DMS53 treated with DMSO at 0.1 percent for 48 hours (cell line): Measurements from ENCODE around the gene PCGF1.
"Not testable (repeated sequence)": the region's sequence is repeated elsewhere in the genome, so short reads cannot be mapped to it uniquely, and the experiment has no call there.

Experiments used
- DNase-seq: peaks from one replicate; lab custom pipeline; 2025; ENCODE audit not compliant: unreplicated experiment; lab: John Stamatoyannopoulos, UW

PCGF1 gene

DNA sequence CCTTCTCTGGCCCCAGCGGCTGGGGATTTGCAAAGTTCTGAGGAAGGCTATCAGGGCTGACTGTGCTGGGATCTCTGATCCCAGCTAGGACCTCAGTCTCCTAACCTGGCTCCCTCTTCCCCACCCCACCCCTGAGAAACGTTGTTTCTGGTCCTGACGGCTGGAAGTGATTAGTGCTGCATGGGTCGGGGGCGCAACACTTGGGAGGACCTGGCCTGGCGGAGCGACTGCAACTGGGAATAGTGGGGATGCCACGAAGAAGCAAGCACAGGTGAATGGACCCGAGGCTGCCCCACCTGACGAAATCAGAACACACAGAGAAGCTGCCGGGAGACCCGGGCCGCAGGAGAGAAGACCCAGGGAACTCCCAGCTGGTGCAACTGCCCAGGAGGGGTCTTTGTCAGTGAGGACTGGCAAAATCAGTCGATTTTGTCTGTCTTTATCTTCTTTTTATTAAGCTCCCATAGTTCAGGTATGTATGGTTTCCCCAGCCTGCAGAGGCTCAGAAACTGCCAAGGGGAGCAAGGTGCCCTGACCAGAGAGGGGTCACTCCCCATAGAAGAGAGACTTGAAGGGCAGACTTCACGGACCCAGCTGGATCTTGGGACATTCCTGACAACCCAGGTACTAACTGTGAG lies 7.4 kb downstream of the PCGF1 start:
- DNase-seq = no peak

DNA sequence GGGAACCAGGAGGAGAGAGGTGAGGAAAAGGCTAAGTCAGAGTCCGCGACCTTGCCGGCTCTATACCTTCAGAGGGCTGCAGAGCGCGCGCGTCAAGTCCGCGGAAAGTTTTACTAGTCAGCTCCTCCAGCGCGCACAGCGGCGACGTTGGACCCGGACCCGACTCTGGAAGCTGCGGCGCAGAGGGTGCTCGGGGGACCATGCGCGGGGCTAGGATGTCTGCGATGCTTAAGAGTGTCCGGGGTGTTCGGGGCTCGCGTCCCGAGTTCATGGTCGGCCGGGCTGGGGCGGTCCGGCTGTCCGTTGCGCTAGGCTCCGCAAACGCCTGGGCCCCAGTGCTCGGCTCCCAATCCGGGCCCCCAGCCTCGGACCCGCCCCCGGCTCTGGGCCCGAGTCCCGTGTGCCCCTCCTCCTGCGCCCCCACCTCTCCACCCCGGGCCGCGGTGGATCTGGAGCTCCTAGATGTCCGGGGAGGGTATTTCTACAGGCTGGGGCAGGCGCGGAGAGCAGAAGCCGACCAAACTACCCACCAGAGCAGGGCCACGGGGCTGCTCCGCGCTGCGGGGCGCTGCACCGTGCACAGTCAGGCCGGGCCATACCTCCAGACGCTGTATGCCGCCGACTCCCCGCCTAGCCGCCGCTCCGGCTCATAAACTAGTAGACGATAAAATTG lies 8.1 kb downstream of the PCGF1 start, which contains the start of gene LBX2:
TSS of gene LBX2 (minus strand) at position 337 of the 673 bp plus-strand sequence. CDS start at position 271, 66 bp downstream.
- DNase-seq = no peak

DNA sequence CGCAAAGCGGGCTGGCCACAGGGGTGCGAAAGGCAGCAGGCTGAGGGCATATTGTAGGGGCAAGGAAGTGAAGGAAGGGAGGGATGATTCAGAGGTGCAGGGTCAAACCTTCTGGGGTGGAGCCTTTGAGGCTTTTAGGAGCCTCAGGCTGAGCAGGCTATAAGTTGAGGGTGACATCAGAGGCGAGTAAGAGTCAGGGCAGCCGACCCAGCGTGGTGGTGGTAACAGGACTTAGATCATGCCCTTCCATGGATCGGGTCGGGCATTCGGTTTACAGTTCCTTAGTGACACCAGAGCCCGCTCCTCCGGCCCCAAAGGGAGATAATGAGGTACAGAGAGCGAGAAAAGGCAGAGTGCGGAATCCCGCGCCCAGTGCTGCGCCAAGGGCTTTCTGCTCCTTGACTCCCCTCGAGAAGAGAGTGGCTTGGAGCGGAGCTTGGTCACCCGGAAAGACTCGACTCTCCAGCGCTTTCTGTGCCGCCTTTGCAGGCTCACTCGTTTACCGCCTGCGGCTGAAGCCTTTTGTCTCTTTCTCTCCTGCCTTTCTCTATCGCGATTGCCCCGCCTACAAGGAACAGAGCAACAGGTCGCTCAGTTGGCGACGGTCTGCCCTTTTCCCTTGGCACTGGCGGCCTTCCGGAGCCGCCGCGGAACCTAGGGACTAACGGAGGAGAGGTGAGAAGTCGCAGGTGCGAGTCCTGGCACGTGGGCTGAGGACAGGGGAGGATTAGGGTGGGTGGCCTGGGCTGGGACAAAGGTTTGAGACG lies 8.8 kb downstream of the PCGF1 start:
- DNase-seq = no peak

DNA sequence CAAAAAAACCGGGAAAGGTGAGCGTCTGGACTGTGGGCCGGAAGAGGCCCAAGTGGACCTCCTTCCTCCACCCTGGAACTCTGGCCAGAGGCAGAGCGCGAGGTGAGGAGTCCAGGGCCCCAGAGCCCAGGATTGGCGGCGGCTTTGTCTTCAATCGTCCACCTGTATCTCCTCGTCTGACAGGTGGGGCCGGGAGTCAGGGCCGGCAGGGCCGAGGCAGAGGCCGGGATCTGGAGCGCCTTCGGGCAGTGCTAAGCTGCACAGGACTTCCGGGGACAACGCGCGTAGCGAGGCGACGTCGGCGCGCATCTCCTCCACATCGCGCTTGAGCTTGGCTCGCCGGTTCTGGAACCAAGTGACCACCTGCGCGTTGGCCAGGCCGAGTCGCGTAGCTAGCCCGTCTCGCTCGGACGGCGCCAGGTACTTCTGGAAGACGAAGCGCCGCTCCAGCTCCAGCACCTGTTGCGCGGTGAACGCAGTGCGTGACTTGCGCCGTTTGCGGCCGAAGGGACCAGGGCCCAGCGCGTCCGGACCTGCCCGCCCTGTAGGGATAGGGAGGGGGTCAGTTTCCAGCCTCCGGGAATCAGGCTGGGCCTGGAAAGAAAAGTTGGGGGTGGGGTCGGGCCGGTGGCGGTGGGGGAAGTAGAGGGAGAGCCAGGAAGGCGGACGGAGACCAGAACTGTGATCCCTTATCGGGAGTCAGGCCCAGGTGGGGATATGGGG lies 9.6 kb downstream of the PCGF1 start:
- peak; percentile 59 for DNase-seq

DNA sequence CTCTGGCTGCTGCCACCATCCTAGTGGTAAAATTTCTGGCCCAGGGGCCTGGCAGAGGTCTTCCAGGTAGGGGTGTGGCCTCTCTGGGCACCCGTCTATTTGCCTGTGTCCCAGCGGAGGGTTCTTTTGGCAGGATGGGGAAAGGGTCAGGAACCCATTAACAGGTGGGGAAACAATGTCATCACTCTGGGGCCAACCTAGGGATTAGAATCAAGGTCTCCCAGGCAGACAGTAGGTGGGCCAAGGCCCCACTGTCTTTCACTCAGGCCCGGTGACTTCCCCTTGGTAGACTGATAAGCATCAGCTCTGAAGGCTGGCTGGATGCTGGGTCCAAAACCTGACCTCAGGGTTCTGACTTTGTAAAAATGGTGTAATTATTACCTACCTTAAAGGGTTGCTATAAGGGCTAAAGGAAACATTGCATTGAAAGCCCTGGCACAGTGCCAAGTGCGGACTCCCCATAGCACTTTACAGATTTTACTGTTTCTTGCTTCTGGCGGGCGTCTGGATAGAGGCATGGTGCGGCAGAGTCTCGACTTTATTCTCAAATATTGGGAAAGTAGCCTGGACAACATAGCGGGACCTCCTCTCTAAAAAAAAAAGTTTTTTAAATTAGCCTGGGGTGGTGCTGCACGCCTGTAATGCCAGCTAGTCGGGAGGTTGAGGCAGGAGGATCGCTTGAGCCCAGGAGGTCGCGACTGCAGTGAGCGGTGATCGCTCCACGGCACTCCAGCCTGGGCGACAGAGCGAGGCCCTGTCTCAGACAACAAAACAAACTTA lies 10.3 kb downstream of the PCGF1 start:
- no peak for DNase-seq

DNA sequence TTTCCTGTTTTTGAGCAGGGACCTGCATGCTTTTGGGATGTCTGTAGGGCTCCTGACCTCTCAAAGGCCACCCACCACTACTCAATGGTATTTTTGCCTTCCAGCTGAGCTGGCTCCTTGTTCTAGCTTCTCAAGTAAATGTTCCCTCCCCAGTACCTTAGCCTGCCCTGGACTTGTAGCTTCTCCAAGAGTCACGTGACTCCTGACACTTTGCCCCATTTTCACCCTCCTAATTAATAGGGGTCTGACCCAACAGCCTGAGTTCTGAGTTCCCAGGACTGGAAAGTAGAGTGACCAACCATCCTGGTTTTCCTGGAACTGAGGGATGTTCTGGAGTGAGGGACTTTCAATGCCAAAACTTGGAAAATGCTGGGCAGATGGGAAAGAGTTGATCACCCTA lies 12.1 kb downstream of the PCGF1 start:
- no peak for DNase-seq

DNA sequence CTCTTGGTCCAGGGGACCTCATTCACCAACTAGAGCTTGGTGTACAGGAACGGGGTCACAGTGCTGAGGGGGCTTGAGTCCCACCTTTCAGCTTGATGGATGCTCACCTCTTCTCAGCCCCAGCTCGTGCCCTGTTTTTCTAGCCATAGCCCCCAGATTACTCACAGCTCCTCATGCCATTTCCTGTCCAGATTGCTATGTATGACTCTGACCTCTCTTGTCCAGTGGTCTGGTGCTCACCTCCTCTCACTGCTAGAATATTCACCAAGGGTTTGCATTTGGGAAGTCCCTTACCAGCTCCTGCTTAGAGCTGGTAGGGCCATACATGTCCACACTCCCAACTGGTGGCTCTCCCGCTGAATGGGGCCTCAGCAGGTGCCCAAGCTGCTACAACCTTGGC lies 13.9 kb downstream of the PCGF1 start:
- no peak for DNase-seq

DNA sequence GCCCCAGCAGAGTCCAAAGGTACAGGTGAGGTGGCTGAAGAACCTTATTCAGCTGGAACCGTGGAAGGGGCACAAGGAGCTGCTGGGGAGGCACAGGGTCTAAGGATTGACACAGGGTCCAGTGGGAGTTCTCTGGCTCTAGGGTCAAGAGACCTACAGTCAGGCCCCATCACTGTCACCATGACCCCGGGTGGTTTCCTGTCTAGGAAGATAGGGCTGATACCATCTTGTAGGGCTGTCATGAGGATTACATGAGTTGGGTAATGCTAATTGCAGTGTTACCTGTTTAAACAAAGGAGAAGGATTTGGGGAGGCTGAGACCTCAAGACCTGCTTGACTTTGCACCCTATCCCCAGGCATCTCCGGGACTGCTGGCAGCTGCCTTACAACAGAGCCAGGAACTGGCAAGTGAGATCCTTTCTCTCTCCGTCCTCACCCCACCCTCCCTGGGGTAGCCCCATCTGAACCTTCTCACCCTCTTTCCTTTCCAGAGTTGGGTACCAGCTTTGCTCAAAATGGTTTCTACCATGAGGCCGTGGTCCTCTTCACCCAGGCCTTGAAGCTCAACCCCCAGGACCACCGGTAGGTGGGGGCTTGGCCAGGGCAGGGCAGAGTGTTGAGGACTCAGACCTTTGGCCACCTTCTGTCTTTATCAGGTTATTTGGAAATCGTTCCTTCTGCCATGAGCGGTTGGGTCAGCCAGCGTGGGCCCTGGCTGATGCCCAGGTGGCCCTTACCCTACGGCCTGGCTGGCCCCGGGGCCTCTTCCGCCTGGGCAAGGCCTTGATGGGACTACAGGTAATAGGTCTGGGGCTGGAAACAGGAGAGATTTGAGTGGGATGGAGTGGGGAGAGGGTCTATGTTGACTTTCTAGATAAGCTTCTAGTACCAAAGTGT lies 15.6 kb downstream of the PCGF1 start:
- DNase-seq = no peak

DNA sequence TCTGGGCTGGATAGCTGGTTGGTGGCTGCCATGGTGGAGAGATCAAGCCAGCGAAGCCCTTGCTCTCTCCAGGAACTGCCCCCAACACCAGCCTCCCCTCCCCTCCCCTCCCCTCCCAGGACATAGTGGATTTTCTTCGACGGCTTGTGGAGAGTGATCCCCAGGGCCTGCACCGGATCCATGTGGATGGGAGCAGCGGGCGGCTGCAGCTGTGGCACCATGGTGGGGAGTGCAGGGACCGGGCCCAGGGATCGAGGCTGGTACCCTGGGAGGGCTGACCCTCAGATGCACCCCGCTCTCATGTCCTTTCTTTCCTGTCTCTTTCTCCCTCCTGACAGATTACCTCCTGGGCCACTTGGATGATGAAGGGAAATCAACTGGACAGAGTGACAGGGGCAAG lies 17.6 kb downstream of the PCGF1 start:
- no peak for DNase-seq

DNA sequence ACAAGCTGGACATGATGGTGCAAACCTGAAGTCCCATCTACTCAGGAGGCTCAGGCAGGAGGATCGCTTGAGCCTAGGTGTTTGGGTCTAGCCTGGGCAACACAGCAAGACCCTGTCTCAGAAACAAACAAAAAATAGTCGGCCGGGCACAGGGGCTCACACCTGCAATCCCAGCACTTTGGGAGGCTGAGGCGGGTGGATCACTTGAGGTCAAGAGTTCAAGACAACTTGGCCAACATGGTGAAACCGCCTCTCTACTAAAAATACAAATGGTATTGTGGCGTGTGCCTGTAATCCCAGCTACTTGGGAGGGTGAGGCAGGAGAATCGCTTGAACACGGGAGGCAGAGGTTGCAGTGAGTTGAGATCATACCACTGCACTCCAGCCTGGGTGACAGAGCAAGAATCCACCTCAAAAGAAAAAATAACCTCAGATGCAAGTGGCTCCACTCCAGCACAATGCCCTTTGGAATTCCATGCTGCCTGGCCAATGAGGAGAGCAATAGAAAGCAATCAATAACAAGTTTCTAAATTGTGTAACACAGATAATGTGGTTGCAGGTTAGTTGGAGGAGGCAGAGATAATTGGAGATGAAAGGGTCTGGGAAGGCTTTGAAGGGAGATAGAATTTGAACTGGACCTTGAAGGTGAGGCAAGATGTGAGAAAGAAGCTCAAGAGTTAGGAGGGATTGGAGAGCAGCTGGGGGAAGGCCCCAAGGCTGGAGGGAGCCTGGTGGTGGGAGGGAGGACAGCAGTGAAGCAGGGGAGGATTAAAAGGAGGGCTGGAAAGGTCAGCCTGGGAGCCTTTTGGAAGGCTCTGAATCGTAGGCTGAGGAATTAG lies 18.6 kb downstream of the PCGF1 start:
- no peak for DNase-seq

DNA sequence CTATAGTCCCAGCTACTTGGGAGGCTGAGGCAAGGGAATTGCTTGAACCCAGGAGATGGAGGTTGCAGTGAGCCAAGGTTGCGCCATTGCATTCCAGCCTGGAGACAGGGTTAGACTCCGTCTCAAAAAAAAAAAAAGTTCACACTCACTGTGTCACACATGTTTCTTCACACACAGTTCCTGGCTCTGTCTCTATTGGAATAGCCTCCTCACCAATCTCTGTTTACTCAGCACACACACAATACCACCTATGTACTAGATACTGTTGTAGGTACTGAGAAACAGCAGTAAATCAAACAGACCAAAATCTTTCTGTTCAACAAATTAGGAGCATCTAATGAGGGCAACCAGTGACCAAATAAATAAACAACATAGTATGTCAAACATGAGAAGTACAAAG lies 21.4 kb downstream of the PCGF1 start:
- DNase-seq = no peak

DNA sequence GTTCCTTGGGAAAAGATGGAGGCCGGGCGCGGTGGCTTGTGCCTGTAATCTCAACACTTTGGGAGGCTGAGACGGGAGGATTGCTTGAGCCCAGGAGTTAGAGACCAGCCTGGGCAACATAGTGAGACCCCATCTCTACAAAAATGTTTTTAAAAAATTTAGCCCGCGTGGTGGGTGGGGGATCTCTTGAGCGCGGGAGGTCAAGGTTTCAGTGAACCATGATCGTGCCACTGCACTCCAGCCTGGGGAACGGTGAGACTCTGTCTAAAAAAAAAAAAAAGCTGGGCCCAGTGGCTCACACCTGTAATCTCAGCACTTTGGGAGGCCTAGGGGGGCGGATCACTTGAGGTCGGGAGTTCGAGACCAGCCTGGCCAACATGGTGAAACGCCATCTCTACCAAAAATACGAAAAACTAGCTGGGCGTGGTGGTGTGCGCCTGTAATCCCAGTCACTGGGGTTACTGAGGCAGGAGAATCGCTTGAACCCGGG lies 23.8 kb downstream of the PCGF1 start:
- not testable (repeated sequence) for DNase-seq

DNA sequence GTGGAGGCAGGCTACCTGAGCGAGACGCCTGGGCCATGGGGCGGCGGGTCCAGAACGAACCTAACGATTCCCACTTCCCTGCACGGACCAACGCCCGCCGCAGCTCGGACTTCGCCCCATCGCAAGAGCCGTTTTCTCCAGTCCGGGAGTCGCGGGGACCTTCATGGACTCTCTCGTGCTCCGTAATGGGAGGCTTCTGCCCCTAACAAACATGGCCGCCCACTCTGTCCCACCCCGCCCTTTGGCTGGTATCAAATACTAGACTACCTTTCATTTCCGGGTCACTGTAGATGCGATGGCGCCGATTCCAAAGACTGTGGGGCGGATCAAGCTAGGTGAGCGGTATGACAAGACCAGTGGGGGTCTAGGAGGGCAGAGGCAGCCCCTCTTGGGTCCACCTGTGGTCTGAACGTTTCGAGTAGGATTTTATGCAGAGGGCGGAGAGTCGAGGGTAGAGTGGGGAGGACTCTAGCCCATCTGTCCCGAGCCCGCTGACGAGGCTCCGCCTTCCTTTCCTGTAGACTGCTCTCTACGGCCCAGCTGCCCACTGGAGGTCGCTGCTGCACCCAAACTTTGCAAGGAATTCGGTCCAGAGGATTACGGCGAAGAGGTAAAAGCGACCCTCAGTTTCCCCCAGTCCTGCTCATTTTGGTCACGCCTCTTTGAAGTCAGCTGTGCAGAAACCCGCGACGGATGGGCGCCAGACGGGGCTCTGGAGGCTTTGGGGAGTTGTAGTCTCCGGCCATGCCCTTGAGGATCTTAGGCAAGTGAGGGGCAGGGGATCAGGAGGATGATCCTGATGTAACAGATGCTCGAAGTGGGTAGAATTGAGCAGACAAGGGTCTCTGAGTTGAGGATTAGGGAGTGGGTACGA lies 24.5 kb downstream of the PCGF1 start, which contains the start of the genes CCDC142 and TTC31:
TSS of gene CCDC142 (minus strand) at position 198 of the 874 bp plus-strand sequence. CDS start at position 37, 161 bp downstream.
TSS of gene TTC31 (plus strand) at position 281 of the 874 bp plus-strand sequence. CDS start at position 296, 15 bp downstream.
- DNase-seq = peak; percentile 95

DNA sequence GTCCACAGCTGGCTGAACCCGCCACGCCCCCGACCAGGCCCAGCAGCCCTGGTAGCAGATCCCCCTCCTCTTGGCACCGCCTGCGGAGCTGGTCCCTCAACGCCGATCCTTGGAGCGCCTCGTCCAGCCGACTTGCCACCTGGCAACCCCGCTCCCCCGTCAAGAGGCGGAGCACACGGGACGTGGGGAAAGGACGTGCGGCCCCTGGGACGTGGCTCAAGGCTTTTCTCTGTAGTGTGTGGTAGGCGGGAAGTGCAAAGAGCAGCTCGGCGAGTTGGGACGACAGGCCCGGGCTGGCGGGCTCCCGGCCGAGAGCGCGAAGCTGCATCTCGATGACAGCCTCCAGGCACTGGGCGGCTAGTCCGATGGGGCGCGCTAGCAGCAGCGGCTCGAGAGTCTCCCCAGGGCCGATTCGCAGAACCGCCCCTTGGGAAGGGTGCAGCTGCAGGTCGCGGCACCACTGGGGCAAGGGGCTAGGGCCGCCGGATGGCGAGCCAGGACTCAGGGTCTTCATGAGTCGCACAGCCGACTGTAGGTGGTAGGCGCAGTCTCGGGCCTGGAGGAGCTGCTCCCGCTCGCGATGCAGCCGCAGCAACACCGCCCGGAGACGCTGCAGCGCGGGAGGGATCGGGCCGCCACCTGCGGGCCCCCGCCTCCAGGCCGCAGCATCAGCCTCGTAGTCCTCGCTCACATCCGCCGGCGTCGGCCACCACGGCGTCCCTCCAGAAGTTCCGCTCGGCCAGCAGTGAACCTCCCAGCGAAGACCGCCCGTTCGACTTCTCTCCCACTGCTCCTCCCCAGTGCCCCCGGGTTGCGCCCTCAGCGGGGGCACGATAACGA lies 25.3 kb downstream of the PCGF1 start:
- DNase-seq = no peak

DNA sequence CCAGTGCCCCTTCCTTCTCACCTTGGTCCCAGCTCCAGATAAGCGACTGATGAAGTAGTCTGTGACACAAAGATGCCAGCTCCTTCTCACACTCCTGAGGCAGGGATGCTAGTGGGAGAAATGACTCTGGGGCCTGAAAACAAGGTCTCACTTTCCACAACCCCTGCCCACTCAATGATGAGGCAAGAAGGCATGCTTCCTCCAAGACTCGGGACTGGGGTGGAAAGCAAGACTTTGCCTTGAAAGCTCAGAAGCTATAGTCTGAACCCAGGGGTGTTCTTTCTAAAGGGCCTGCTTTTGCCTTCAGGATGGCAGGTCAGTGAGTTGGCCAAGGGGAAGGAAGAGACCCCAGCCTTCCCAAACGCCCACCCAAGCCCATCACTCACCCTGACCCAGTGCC lies 26.1 kb downstream of the PCGF1 start:
- DNase-seq = no peak

DNA sequence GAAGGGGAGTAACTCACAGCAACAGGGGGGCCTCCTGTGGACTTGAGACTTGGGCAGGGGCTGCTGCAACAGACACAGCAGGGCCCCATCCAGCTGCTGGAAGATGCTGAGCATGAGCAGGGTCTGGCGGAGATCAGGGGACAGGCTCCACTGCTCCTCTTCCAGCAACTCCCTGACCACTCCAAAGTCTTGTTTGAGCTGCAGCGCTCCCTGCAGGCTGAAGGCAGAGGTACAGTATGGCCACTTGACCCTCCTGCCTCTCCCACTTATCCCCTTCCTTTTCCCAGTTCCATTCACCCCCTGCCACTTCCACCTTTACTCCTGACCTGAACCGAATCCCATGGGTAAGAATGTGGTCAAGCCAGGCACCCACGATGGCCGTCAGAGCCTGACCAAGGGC lies 32.6 kb downstream of the PCGF1 start:
- DNase-seq = no peak
